ENCODE data around the gene RASSF10. TPM values are rescaled to one million over a fixed set of nuclear protein-coding genes. Genes with fewer than 3 reads are reported as not detected.

The RASSF10 gene
- total RNA-seq, 1 experiment from 2014 or later: 2.4 TPM

GRCh38 chr11:13031349-13031748, 22.2 kb downstream of the RASSF10 start:
- Histone ChIP-seq H4K20me1 (ENCODE audit: control insufficient read depth, insufficient read depth, insufficient read length) (no peaks in the 10 kb centered on the region), H2BK20ac (ENCODE audit: low read depth, low read length, poor library complexity, severe bottlenecking) (no peak overlapping the region), H2BK12ac (ENCODE audit: insufficient read length, low read depth, low read length) (no peak overlapping the region), H3K23ac (ENCODE audit: insufficient read length, low read depth, low read length) (no peak overlapping the region), H3T11ph (ENCODE audit: low read length) (no peak overlapping the region), H3K4me2 (ENCODE audit: insufficient read depth, insufficient read length, low read length) (no peak overlapping the region), H2AK5ac (ENCODE audit: insufficient read length, low read length) (no peak overlapping the region), H3K79me1 (ENCODE audit: insufficient read depth, low read depth, low read length, poor library complexity, severe bottlenecking) (no peaks in the 10 kb centered on the region), H3K9me3 (ENCODE audit: control insufficient read depth, low read depth, low read length) (no peaks in the 10 kb centered on the region), H4K91ac (ENCODE audit: insufficient read length, low read depth, low read length) (no peak overlapping the region), H3K79me2 (ENCODE audit: insufficient read depth, low read length) (no peaks in the 10 kb centered on the region), H3K23me2 (ENCODE audit: insufficient read length, low read depth, low read length, poor library complexity, severe bottlenecking) (no peaks in the 10 kb centered on the region), H2BK15ac (ENCODE audit: low read depth, low read length) (no peak overlapping the region), H3K56ac (ENCODE audit: insufficient read length, low read depth, low read length) (no peak overlapping the region), H3K27me3 (ENCODE audit: insufficient read depth, low read length) (no peaks in the 10 kb centered on the region), H3K14ac (ENCODE audit: insufficient read depth, low read length) (no peak overlapping the region), H3K4me1 (ENCODE audit: insufficient read depth, low read length) (no peaks in the 10 kb centered on the region), H3K4ac (ENCODE audit: low read depth, low read length) (no peak overlapping the region), H2BK120ac (ENCODE audit: low read depth, low read length, poor library complexity, severe bottlenecking) (no peak overlapping the region), H3K27ac (ENCODE audit: insufficient read length, low read depth, low read length) (no peak overlapping the region), H2BK5ac (ENCODE audit: insufficient read length, low read length) (no peak overlapping the region), H3K18ac (ENCODE audit: insufficient read length, low read depth, low read length) (no peak overlapping the region), H4K8ac (replicated peaks; ENCODE audit: insufficient read length, low read depth, low read length) (no peak overlapping the region), H2AFZ (ENCODE audit: low read length) (no peak overlapping the region), H3K9ac (ENCODE audit: extremely low read depth, insufficient read length, low read length) (no peak overlapping the region), H4K5ac (ENCODE audit: insufficient read length, low read depth, low read length) (no peak overlapping the region)
- Mint-ChIP-seq H3K4me3 (no peak overlapping the region), H3K36me3 (ENCODE audit: insufficient read depth in 1 of 3, low read depth in 3 of 3) (no peaks in the 10 kb centered on the region), H3K27ac (no peak overlapping the region), H3K27me3 (ENCODE audit: low read depth) (peaks cover 6% of the 10 kb centered on the region; the same call in 1 of the 2 replicates), H3K4me1 (no peaks in the 10 kb centered on the region), H3K9me3 (no peaks in the 10 kb centered on the region)
- TF ChIP-seq CTCF (conservative IDR thresholded peaks at IDR 0.05): no peak
- no peak for DNase-seq

Data from H9 (cell line).